NCI-H446 (cell line): Measurements from ENCODE around the gene IL10RB.
"Not testable (repeated sequence)": the region's sequence is repeated elsewhere in the genome, so short reads cannot be mapped to it uniquely, and the experiment has no call there.

Experiments
- DNase-seq, 2 experiments: peaks; one replicate each; lab custom pipeline; 2025; lab: John Stamatoyannopoulos, UW

Gene IL10RB

GRCh38 chr21:33266050-33266788 lies at the start of gene IL10RB:
TSS of gene IL10RB (plus strand) at chr21:33266367. CDS start at chr21:33266466, 99 bp downstream.
- peak; percentile 39 to 73 for DNase-seq

- no peak for DNase-seq
These were observed 49.0 kb upstream of the IL10RB start for GRCh38 chr21:33217138-33217520.

GRCh38 chr21:33219300-33219699 lies 46.9 kb upstream of the IL10RB start:
- DNase-seq: no peak

DNA sequence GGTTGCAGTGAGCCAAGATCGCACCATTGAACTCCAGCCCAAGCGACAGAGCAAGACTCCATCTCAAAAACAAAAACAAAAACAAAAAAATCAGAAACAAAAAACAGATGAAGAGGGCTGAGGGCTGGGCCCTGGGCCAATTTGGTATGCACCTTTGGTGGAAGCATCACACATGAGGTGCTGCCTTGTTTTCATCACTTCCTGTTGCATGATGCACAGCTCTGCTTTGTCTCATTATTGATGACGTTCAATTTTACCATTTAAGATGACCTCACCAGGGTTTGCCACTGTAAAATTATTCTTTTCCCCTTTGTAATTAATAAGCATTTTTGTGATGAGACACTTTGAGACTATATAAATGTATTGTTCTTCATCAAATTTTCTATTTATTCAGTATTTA lies 46.2 kb upstream of the IL10RB start:
- no peak for DNase-seq

- not testable (repeated sequence) for DNase-seq
These were observed 40.8 kb upstream of the IL10RB start for GRCh38 chr21:33225376-33225775.

DNA sequence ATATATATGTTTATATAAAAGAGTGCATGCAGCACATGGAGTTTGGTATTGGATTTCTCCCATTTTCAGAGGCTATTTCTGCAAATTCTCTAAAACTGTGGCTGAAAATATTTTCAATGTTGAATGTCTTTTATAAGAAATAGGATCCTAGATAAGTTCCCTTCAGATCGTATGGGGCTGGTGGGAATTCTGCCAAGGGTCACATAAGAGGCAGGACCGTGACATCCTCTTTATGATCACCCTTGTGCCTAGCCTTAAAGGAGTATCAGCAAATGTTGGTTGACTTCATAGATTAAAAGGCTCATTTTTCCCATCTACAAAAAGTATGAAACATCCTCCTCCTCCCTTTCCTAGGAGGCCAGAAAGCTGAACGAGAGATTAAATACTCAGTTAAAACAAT lies 37.7 kb upstream of the IL10RB start:
- no peak for DNase-seq

DNA sequence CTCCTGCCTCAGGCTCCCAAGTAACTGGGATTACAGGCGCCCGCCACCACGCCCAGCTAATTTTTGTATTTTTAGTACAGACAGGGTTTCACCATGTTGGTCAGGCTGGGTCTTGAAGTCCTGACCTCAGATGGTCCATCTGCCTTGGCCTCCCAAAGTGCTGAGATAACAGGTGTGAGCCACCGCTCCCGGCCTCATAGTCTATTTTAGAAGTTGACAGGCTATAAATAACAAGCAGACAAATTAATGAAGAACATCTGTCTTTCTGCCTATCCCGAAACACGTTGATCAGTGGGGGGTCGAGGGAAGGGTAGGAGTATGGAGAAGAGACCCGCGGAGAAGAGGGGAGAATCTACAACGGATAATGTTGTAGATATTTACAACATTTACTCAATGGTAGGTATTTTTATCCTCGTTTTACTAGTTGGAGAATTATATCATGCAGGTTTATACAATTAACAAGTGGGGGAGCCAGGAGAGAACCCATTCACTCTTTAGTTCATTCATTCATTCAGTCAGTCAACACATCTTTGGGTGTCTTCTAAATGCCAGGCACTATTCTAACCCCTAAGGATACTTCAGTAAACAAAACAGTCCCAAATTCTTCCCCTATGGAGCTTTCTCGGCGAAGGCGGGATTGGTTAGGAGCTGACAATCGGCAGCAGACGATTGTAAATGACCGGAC lies 36.9 kb upstream of the IL10RB start:
- DNase-seq: no peak

DNA sequence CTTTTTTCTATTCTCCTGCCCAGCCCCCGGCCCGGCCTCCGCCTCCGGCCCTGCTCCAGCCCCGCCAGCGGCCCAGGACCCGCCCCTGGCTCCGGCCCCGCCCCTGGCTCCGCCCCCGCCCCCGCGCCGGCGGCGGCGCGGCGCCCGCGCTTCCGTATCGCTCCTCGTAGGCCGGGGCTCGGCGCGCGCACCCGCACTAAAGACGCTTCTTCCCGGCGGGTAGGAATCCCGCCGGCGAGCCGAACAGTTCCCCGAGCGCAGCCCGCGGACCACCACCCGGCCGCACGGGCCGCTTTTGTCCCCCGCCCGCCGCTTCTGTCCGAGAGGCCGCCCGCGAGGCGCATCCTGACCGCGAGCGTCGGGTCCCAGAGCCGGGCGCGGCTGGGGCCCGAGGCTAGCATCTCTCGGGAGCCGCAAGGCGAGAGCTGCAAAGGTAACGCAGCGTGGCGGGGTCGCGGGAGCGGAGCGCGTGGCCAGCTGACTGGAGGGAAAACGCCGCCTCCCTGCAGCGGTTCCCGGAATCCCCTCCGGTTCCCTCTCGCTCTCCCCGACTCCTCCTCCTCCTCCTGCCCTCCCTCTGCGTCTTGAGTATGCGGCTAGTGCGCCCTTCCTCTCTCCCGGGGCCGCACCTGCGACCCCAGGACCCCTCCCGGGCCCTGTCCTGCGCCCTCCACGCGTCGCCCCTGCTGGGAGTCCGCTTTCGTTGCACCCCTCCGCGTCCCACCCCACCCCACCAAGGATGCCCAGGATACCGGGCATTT lies 36.2 kb upstream of the IL10RB start, which contains the start of gene IFNAR2:
Gene IFNAR2, plus strand, starts transcription at position 155 of the 761 bp plus-strand sequence. CDS start 11,985 bp downstream, outside the sequence.
- DNase-seq: peak; percentile 41 to 68

DNA sequence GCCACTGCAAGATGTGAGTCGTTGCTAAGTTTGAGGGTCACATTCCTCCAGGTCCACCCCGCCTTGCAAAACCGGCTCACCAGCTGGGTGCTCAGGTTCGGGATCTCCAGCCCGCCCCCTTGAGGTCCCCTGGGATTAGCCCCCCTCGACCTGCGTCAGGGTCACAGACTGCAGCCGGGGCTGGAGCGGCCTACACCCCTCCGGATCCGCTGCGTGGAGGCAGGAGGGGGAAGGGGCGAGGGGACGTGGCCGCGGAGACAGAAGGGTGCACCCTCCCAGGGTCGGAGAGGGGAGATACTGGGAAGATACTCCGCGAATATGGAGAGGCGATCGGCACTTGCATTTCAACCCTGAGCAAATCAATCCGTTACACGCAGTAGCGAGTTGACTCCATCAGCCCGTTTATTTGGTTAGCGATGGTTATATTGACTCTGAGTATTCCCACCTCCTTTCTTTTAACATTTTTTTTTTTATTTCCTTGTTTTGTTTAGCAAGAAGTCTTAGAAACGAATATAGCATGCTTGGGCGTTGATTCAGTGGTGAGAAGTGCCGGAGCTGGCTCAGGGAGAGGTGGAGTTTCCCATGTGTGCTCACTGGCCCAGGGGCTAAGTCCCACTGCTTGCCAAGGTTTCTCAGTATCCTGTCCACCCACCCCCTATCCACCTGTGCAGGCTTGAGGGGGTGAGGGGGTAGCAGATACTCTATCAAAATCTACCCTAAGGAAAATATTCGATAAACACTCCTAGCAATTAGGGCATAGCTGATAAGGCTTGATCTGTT lies 35.4 kb upstream of the IL10RB start:
- peak in 1 of 2 experiments; percentile 46 for DNase-seq

DNA sequence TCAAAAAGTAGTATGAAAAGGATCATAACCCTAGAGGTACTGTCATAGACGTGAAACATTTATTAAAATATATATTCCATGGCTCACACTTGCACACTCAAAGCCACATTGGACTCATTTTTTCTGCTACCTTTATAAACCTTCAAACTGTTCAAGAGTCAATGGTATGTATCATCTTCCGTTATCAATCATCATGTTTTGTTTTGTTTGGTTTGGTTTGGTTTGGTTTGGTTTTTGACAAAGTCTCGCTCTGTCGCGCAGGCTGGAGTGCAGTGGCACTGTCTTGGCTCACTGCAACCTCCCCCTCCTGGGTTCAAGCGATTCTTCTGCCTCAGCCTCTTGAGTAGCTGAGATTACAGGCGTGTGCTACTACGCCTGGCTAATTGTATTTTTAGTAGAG lies 34.6 kb upstream of the IL10RB start:
- no peak for DNase-seq

GRCh38 chr21:33232291-33233034 lies 33.7 kb upstream of the IL10RB start:
- no peak for DNase-seq

- no peak for DNase-seq
These were observed 31.3 kb upstream of the IL10RB start for GRCh38 chr21:33234635-33235520.

GRCh38 chr21:33236013-33236686 lies 30.0 kb upstream of the IL10RB start:
- DNase-seq: no peak

DNA sequence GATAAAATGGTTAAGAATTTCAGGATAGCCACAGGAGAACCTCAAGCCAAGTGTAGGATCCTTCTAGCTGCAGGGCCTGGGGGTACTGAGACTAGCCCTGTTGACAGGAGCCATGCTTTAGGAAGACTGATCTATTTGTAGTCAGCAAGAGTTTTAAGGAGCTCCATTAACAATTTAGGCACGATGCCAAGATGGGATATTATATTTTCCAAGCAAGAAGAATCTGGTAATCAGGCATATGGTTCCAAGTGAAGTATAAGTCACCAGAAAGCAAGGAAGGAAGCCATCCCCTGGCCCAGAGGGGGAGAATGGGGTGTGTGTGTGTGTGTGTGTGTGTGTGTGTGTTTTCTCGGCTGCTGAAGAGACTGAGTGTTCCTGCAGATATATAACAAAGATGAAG lies 29.4 kb upstream of the IL10RB start:
- DNase-seq: peak in 1 of 2 experiments; percentile 21

- DNase-seq: no peak
These were observed 28.7 kb upstream of the IL10RB start for GRCh38 chr21:33237486-33237885.

DNA sequence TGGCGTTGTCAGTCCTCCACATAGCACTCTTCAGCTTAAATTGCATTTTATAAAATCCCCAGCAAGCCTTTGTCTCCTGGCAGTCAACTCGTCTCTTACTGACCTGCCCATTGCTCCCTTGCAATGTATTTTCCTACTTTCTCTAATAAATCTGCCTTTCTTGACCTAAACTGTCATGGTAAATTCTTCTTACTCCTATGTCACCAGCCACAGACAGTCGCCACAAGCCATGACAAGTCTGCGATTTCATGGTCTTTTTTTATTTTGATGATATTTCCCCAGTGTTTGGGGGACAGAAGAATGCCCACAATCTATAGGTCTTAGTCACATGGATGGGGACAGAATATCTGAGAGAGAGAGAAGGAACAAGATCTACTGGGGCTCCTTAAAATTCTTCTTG lies 28.0 kb upstream of the IL10RB start:
- no peak for DNase-seq

DNA sequence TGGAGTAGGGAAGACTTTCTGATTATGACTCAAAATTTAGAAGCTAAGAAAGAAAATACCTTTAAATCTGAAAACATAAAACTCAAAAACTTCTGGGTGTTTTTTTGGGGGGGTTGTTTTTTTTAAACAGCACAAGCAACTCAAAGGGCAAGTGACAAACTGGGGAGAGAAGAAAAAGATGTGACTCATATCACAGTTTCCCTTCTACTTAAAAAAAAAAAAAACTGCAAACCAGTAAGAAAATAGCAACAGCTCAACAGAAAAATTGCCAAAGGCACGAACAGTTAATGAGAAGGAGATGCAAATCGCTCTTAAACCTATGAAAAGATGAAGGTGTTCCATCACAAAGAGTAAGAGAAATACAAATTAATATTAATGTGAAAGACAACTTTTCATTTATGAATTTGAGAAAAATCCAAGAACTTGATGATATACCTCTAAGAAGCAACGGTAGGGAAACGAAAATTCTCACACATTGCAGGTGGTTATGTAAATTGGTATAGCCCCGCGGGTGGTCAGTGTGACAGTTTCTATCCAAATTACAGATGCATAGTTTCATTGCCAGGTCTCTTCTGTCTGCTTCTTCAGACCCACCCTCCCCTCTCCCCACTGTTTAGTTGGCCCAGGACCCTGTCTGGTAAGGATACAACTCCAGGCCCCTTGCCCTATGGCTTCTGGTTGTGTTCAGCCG lies 27.5 kb upstream of the IL10RB start:
- no peak for DNase-seq

DNA sequence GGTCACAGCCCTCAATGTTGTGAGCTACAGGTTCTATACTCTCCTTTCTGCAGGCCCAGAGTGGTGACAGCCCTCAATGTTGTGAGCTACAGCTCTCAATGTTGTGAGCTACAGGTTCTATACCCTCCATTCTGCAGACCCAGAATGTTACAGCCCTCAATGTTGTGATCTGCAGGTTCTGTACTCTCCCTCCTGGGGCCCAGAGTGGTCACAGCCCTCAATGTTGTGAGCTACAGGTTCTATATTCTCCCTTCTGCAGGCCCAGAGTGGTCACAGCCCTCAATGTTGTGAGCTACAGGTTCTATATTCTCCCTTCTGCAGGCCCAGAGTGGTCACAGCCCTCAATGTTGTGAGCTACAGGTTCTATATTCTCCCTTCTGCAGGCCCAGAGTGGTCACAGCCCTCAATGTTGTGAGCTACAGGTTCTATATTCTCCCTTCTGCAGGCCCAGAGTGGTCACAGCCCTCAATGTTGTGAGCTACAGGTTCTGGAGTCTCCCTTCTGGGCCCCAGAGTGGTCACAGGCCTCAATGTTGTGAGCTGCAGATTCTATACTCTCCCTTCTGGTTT lies 26.5 kb upstream of the IL10RB start:
- DNase-seq: not testable (repeated sequence)

DNA sequence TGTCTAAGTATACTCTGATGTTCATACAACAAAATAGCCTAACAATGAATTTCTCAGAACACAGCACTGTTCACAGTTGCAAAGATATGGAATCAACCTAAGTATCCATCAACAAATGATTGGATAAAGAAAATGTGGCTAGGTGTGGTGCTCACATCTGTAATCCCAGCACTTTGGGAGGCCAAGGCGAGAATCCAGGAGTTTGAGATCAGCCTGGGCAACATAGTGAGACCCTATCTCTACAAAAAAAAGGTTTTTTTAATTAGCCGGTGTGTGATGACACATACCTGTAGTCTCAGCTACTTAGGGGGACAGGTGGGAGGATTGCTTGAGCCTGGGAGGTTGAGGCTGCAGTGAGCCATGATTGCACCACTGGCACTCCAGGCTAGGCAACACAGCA lies 25.8 kb upstream of the IL10RB start:
- no peak for DNase-seq
